ENCODE results near the gene ANP32E. TPM values are rescaled to one million over a fixed set of nuclear protein-coding genes. Genes with fewer than 3 reads are reported as not detected.

Gene ANP32E
- total and polyA plus RNA-seq, 9 of the 15 experiments (the other 6 are each of a cell fraction or from before 2014, with no cell fraction given): 60.4 to 197 (median 104) TPM

DNA sequence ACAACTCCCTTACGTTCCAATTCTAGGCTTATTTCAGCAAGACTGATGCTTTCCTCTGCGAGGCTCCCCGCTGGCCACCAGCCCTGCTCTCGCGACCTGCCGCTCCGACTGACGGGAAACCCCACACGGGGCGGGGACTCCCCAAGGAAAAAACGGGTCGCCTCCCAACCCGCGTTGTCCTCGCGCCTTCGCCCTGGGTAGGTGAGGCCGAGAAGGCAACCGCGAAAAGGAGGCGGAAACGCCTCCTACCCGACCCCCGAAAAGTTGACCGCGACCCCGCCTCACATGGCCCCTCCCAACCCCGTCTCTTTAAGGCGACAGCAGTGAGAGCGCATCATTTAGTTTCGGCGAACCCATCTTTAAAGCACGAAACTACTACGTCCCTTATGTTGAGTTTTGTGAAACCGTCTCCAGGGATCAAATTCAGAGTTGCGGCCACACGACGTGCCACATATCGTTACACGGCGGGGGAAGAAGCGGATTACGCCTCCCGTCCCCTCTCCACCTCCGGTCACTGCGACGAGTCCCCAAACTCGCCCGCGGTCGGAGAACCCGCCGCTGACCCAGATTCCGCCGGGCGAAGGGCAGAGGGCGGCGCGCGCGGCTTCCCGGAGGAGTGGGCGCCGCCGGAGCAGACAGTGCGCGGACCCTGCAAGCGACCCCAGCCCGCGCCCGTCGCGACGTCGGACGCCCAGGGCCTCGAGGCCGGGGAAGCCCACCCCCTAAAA, 1.2 kb downstream of the ANP32E start (continued):
- TF ChIP-seq, protein P1, sequence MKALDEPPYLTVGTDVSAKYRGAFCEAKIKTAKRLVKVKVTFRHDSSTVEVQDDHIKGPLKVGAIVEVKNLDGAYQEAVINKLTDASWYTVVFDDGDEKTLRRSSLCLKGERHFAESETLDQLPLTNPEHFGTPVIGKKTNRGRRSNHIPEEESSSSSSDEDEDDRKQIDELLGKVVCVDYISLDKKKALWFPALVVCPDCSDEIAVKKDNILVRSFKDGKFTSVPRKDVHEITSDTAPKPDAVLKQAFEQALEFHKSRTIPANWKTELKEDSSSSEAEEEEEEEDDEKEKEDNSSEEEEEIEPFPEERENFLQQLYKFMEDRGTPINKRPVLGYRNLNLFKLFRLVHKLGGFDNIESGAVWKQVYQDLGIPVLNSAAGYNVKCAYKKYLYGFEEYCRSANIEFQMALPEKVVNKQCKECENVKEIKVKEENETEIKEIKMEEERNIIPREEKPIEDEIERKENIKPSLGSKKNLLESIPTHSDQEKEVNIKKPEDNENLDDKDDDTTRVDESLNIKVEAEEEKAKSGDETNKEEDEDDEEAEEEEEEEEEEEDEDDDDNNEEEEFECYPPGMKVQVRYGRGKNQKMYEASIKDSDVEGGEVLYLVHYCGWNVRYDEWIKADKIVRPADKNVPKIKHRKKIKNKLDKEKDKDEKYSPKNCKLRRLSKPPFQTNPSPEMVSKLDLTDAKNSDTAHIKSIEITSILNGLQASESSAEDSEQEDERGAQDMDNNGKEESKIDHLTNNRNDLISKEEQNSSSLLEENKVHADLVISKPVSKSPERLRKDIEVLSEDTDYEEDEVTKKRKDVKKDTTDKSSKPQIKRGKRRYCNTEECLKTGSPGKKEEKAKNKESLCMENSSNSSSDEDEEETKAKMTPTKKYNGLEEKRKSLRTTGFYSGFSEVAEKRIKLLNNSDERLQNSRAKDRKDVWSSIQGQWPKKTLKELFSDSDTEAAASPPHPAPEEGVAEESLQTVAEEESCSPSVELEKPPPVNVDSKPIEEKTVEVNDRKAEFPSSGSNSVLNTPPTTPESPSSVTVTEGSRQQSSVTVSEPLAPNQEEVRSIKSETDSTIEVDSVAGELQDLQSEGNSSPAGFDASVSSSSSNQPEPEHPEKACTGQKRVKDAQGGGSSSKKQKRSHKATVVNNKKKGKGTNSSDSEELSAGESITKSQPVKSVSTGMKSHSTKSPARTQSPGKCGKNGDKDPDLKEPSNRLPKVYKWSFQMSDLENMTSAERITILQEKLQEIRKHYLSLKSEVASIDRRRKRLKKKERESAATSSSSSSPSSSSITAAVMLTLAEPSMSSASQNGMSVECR (CRISPR knock-in tag; IDR thresholded peaks at IDR 0.05): 0 out of 2 replicates have a peak, but pooled peaks have one; percentile 33
- TF ChIP-seq NUFIP1 (IDR thresholded peaks at IDR 0.05; ENCODE audit: partially characterized antibody) (no peak), ZKSCAN8 (CRISPR knock-in tag; IDR thresholded peaks at IDR 0.05) (no peak), HOXB6 (CRISPR knock-in tag; IDR thresholded peaks at IDR 0.05; ENCODE audit: borderline replicate concordance) (no peak), ZNF146 (CRISPR knock-in tag; IDR thresholded peaks at IDR 0.05; ENCODE audit: unreplicated experiment) (no peak), ZNF436 (CRISPR knock-in tag; IDR thresholded peaks at IDR 0.05) (no peak), FOXK2 (conservative IDR thresholded peaks at IDR 0.05 in 1 of 2, IDR thresholded peaks at IDR 0.05 in 1 of 2; ENCODE audit: low read depth in 2 of 2) (no peak), ZSCAN32 (CRISPR knock-in tag; IDR thresholded peaks at IDR 0.05) (no peak), ZNF695 (CRISPR knock-in tag; IDR thresholded peaks at IDR 0.05) (no peak), ZEB2 (IDR thresholded peaks at IDR 0.05) (peak; percentile 26; the same call in 1 of the 2 replicates), ZNF347 (CRISPR knock-in tag; IDR thresholded peaks at IDR 0.05; ENCODE audit: low read depth) (no peak), CHCHD3 (CRISPR knock-in tag; IDR thresholded peaks at IDR 0.05) (no peak), PURB (CRISPR knock-in tag; IDR thresholded peaks at IDR 0.05; ENCODE audit: low read depth) (no peak), ZFX (CRISPR knock-in tag; IDR thresholded peaks at IDR 0.05) (peak; percentile 38), ZC3H4 (CRISPR knock-in tag; IDR thresholded peaks at IDR 0.05; ENCODE audit: borderline replicate concordance) (0 out of 2 replicates have a peak, but pooled peaks have one; percentile 26), ZNF224 (CRISPR knock-in tag; IDR thresholded peaks at IDR 0.05) (0 out of 2 replicates have a peak, but pooled peaks have one; percentile 65), MTA2 (IDR thresholded peaks at IDR 0.05; ENCODE audit: low read depth) (no peak), IRF2 (CRISPR knock-in tag; IDR thresholded peaks at IDR 0.05) (0 out of 2 replicates have a peak, but pooled peaks have one; percentile 29), NBN (IDR thresholded peaks at IDR 0.05; ENCODE audit: low read depth) (peak; percentile 65; the same call in 1 of the 2 replicates)
- TF ChIP-seq, protein P2, sequence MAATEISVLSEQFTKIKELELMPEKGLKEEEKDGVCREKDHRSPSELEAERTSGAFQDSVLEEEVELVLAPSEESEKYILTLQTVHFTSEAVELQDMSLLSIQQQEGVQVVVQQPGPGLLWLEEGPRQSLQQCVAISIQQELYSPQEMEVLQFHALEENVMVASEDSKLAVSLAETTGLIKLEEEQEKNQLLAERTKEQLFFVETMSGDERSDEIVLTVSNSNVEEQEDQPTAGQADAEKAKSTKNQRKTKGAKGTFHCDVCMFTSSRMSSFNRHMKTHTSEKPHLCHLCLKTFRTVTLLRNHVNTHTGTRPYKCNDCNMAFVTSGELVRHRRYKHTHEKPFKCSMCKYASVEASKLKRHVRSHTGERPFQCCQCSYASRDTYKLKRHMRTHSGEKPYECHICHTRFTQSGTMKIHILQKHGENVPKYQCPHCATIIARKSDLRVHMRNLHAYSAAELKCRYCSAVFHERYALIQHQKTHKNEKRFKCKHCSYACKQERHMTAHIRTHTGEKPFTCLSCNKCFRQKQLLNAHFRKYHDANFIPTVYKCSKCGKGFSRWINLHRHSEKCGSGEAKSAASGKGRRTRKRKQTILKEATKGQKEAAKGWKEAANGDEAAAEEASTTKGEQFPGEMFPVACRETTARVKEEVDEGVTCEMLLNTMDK (IDR thresholded peaks at IDR 0.05; ENCODE audit: borderline replicate concordance, insufficient read depth, low read depth, low read length, poor library complexity, severe bottlenecking): no peak
- TF ChIP-seq, protein P3, sequence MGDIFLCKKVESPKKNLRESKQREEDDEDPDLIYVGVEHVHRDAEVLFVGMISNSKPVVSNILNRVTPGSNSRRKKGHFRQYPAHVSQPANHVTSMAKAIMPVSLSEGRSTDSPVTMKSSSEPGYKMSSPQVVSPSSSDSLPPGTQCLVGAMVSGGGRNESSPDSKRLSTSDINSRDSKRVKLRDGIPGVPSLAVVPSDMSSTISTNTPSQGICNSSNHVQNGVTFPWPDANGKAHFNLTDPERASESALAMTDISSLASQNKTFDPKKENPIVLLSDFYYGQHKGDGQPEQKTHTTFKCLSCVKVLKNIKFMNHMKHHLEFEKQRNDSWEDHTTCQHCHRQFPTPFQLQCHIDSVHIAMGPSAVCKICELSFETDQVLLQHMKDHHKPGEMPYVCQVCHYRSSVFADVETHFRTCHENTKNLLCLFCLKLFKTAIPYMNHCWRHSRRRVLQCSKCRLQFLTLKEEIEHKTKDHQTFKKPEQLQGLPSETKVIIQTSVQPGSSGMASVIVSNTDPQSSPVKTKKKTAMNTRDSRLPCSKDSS (IDR thresholded peaks at IDR 0.05; ENCODE audit: low read depth, partially characterized antibody): no peak

All from K562 (cell line).